ENCODE results near the gene FHIT. TPM values are rescaled to one million over a fixed set of nuclear protein-coding genes. Genes with fewer than 3 reads are reported as not detected.

FHIT gene
- total RNA-seq, 2 donors from 2014 or later = 6.8 to 12.3 TPM

- Histone ChIP-seq H3K27ac (ENCODE audit: low read depth, low read length) (no peak overlapping the region), H3K4me1 (ENCODE audit: control insufficient read depth, insufficient read depth, low read length) (peaks cover 9% of the 10 kb centered on the region), H3K27me3 (ENCODE audit: control insufficient read depth, insufficient read depth, low read length, poor library complexity, severe bottlenecking) (no peaks in the 10 kb centered on the region), H3K4me3 (ENCODE audit: low read length) (no peak overlapping the region), H3K36me3 (ENCODE audit: control insufficient read depth, insufficient read depth, low read length) (no peaks in the 10 kb centered on the region), H3K9ac (ENCODE audit: extremely low read depth, low read length, poor library complexity, severe bottlenecking) (no peak overlapping the region), H3K9me3 (ENCODE audit: control insufficient read depth, low read length) (no peaks in the 10 kb centered on the region)
- Mint-ChIP-seq H3K4me1 (peaks cover 29% of the 10 kb centered on the region), H3K27ac (no peak overlapping the region), H3K9me3 (peaks cover 2% of the 10 kb centered on the region), H3K36me3 (ENCODE audit: low read depth) (no peaks in the 10 kb centered on the region), H3K27me3 (ENCODE audit: insufficient read depth) (peaks cover 2% of the 10 kb centered on the region), H3K4me3 (no peak overlapping the region)
- no peak for TF ChIP-seq CTCF (conservative IDR thresholded peaks at IDR 0.05)
- WGBS, 2 experiments (ENCODE audit: insufficient coverage in 1 of 2, insufficient read length in 1 of 2) = 91 to 94% methylated on average over 3 of the region's 3 CpGs
- no peak for DNase-seq
These were observed 491.8 kb downstream of the FHIT start for GRCh38 chr3:60759439-60759838.

DNA sequence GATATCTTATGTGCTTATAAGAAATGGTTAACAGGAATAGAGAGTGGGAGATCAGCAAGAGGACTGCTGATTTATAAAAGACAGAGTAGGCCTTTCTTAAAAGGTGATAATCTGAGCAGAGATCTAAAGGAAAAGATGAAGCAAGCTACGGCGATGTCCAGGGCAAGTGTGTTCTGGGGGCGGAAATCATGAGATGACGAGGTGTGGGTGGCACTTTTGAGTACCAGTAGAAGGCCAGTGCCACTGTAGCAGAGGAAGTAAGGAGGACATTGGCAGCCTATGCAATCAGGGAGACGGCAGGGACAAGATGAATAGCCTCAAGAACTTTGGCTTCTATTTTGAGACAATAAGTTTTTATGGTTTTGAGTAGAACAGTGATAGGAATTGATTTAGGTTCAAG is 492.4 kb downstream of the FHIT start:
- WGBS, 2 experiments (ENCODE audit: insufficient coverage in 1 of 2, insufficient read length in 1 of 2) = 96 to 100% methylated on average over 5 of the region's 5 CpGs
- Histone ChIP-seq H3K27ac (ENCODE audit: low read depth, low read length) (no peak overlapping the region), H3K9ac (ENCODE audit: extremely low read depth, low read length, poor library complexity, severe bottlenecking) (no peak overlapping the region), H3K36me3 (ENCODE audit: control insufficient read depth, insufficient read depth, low read length) (no peaks in the 10 kb centered on the region), H3K27me3 (ENCODE audit: control insufficient read depth, insufficient read depth, low read length, poor library complexity, severe bottlenecking) (no peaks in the 10 kb centered on the region), H3K9me3 (ENCODE audit: control insufficient read depth, low read length) (no peaks in the 10 kb centered on the region), H3K4me1 (ENCODE audit: control insufficient read depth, insufficient read depth, low read length) (peaks cover 9% of the 10 kb centered on the region), H3K4me3 (ENCODE audit: low read length) (no peak overlapping the region)
- Mint-ChIP-seq H3K4me3 (no peak overlapping the region), H3K27me3 (ENCODE audit: insufficient read depth) (peaks cover 2% of the 10 kb centered on the region), H3K9me3 (peaks cover 2% of the 10 kb centered on the region), H3K36me3 (ENCODE audit: low read depth) (no peaks in the 10 kb centered on the region), H3K4me1 (peaks cover 29% of the 10 kb centered on the region), H3K27ac (no peak overlapping the region)
- DNase-seq = no peak
- no peak for TF ChIP-seq CTCF (conservative IDR thresholded peaks at IDR 0.05)

- Mint-ChIP-seq H3K9me3 (peaks cover 2% of the 10 kb centered on the region), H3K4me1 (peaks cover 29% of the 10 kb centered on the region)
- WGBS, 2 experiments (ENCODE audit: insufficient coverage in 1 of 2, insufficient read length in 1 of 2) = 91% methylated on average over 2 of the region's 2 CpGs; no CpG with 5 or more reads in 1 of the 2 experiments
These were observed 493.1 kb downstream of the FHIT start for GRCh38 chr3:60758171-60758570.

More at GRCh38 chr3:60758171-60758570, 493.1 kb downstream of the FHIT start:
- Mint-ChIP-seq H3K36me3 (ENCODE audit: low read depth) (no peaks in the 10 kb centered on the region), H3K4me3 (no peak overlapping the region), H3K27ac (no peak overlapping the region), H3K27me3 (ENCODE audit: insufficient read depth) (peaks cover 2% of the 10 kb centered on the region)
- peaks cover 9% of the 10 kb centered on the region for H3K4me1 ChIP-seq (ENCODE audit: control insufficient read depth, insufficient read depth, low read length)
- H3K9me3 ChIP-seq (ENCODE audit: control insufficient read depth, low read length) = no peaks in the 10 kb centered on the region
- TF ChIP-seq CTCF (conservative IDR thresholded peaks at IDR 0.05) = no peak
- H3K27me3 ChIP-seq (ENCODE audit: control insufficient read depth, insufficient read depth, low read length, poor library complexity, severe bottlenecking) = no peaks in the 10 kb centered on the region
- DNase-seq = no peak
- no peak overlapping the region for H3K27ac ChIP-seq (ENCODE audit: low read depth, low read length)
- H3K4me3 ChIP-seq (ENCODE audit: low read length) = no peak overlapping the region
- no peaks in the 10 kb centered on the region for H3K36me3 ChIP-seq (ENCODE audit: control insufficient read depth, insufficient read depth, low read length)
- no peak overlapping the region for H3K9ac ChIP-seq (ENCODE audit: extremely low read depth, low read length, poor library complexity, severe bottlenecking)
